NB4 (cell line): ENCODE measurements around the gene CALM3.

ENCODE experiments used
- DNase-seq: peaks from one replicate; pipeline ENCODE4 v3.0.0; 2010; ENCODE audit warnings: low read depth
- H3K4me3 ChIP-seq: one replicate; pipeline ENCODE4 v1.5.1; 2011; ENCODE audit warnings: mild to moderate bottlenecking, low read depth, low read length, moderate library complexity
- MAX ChIP-seq: IDR thresholded peaks from 2 replicates; pipeline ENCODE4 v1.6.1; 2011; ENCODE audit warnings: low read depth, low read length
- MYC ChIP-seq: IDR thresholded peaks from 2 replicates; pipeline ENCODE4 v1.6.1; 2011; ENCODE audit warnings: low read depth, low read length
- POLR2A ChIP-seq: IDR thresholded peaks from 2 replicates; pipeline ENCODE4 v1.6.1; 2011; ENCODE audit warnings: mild to moderate bottlenecking; ENCODE audit not compliant: insufficient read length; ENCODE audit errors: extremely low read depth
- TF ChIP-seq, protein P1 (sequence below): IDR thresholded peaks from one replicate; pipeline ENCODE4 v1.5.1; 2012; ENCODE audit warnings: low read depth, low read length

CALM3 gene

GRCh38 chr19:46603195-46603637 lies 2.1 kb downstream of the CALM3 start:
- TF ChIP-seq POLR2A (no peak), MYC (no peak), MAX (no peak)
- TF ChIP-seq, protein P1, sequence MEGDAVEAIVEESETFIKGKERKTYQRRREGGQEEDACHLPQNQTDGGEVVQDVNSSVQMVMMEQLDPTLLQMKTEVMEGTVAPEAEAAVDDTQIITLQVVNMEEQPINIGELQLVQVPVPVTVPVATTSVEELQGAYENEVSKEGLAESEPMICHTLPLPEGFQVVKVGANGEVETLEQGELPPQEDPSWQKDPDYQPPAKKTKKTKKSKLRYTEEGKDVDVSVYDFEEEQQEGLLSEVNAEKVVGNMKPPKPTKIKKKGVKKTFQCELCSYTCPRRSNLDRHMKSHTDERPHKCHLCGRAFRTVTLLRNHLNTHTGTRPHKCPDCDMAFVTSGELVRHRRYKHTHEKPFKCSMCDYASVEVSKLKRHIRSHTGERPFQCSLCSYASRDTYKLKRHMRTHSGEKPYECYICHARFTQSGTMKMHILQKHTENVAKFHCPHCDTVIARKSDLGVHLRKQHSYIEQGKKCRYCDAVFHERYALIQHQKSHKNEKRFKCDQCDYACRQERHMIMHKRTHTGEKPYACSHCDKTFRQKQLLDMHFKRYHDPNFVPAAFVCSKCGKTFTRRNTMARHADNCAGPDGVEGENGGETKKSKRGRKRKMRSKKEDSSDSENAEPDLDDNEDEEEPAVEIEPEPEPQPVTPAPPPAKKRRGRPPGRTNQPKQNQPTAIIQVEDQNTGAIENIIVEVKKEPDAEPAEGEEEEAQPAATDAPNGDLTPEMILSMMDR, result no peak
- peak overlapping the region; percentile 77 for H3K4me3 ChIP-seq
- peak; percentile 37 for DNase-seq

GRCh38 chr19:46603752-46604231 lies 2.7 kb downstream of the CALM3 start:
- DNase-seq, result peak; percentile 37
- H3K4me3 ChIP-seq, result no peak overlapping the region
- TF ChIP-seq, protein P1, result no peak

DNA sequence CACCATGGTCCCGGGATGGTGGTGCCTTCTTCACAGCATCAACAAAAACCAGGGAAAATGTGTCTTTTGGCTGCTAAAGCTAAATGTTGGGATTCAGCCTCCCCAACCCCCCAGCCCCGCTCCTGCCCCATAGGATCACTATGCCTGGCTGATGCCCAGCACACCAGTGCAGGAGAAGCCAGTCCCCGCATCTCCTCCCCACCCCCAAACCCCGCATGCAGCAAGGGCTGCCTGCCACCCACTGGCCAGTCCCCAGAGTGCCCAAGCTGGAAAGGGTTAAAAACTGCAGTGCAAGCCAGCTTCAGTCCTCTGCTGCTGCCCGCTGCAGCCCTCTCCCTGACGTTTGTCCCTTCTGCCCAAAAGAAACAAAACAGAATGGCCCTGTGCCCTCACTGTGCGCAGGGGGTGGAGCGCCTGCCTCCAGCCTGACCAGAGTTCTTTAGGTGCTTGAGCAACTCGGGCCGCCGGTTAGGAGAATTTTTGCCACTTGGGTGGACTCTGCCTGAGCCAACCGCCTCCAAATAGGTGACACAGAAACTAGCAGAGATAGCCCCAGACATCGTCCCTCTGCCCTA lies 3.7 kb downstream of the CALM3 start:
- no peak overlapping the region for H3K4me3 ChIP-seq
- DNase-seq, result peak; percentile 33
- no peak for TF ChIP-seq MYC
- no peak for TF ChIP-seq POLR2A
- TF ChIP-seq, protein P1, result no peak
- TF ChIP-seq MAX, result no peak

DNA sequence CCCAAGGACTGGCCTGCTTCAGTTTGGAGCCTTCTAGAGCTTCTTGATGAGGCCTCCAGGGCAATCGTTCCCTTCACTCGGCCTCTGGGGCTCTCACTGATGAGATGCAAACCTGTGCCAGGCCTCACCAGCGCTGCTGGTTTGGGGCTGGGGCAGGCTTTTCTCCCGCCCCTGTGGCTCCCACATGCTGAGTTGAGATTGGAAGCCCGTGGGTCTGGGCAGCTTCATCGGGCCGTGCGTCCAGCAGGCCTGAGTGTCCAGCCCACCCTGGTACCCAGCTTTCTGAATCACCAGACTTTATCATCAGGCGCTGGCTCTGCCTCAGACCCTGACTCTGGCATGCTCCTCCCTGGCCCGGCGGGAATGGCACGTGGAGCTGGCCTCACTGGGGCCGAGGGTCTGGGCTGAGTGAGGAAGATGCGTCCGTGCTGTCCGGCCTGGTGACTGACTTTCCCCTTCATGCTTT lies 4.3 kb downstream of the CALM3 start:
- no peak for DNase-seq
- no peak overlapping the region for H3K4me3 ChIP-seq
- TF ChIP-seq POLR2A, result no peak
- no peak for TF ChIP-seq MAX
- TF ChIP-seq, protein P1, result no peak

- H3K4me3 ChIP-seq, result no peak overlapping the region
- DNase-seq, result peak; percentile 25
- no peak for TF ChIP-seq MAX
Observed at GRCh38 chr19:46606019-46606418, 4.9 kb downstream of the CALM3 start.

DNA sequence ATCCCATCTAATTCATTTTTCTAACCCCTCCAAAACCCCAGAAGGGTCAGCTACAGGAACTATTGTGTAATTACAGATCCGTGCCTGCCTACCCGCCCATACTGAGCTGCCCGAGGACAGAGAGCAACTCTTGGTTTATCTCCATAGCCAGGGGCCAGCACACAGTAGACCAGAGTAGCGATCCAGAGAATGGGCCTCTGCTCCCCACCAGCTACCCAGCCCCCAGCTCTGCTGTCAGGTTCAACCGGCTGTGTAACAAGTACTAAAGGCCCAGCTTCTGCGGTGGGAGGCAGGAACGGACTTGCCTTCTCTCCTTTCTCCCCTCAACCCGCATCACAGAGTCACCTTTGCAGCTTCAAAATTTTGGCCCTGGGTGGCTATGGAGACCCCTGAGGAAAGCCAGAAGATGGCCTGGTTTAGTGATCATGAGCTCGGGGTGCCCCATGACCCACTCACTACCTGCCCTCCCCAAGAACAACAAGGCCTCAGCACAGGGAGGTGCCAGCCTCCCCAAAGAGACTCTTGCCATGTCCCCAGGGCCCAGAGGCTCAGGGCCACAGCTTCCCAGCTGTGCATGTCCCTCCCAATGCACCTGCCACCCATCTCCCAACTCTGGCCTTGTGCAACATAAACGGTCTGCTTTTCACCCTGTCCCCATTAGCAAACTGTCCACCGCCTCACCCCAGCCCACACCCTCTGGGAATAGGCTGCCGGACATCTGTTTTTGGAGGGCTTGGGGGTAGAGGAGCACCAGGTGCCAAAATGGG lies 5.7 kb downstream of the CALM3 start:
- TF ChIP-seq POLR2A (no peak), MAX (no peak), MYC (no peak)
- TF ChIP-seq, protein P1, result no peak
- no peak overlapping the region for H3K4me3 ChIP-seq
- peak; percentile 28 for DNase-seq
